Camera-type eye (tissue), 1 donor: ENCODE data around the gene RBM6. TPM values are rescaled to one million over a fixed set of nuclear protein-coding genes. Genes with fewer than 3 reads are reported as not detected.

ENCODE experiments used
- total RNA-seq: library from RNA; depleted of rRNA; stranded (reverse); fragments of >200 nt; gene quantifications from one replicate; pipeline ENCODE4 v1.2.3, GENCODE V29; 2014

Gene RBM6
- 173 TPM for total RNA-seq

GRCh38 chr3:49939858-49940666 lies at the start of gene RBM6:
Gene RBM6, plus strand, starts transcription at chr3:49940150. Its CDS starts 22,492 bp downstream, at chr3:49962642.

GRCh38 chr3:49903451-49904424 lies 36.2 kb upstream of the RBM6 start, which contains the start of gene MST1R:
Gene MST1R, minus strand, starts transcription at chr3:49903873. Its CDS starts 264 bp downstream, at chr3:49903609.

DNA sequence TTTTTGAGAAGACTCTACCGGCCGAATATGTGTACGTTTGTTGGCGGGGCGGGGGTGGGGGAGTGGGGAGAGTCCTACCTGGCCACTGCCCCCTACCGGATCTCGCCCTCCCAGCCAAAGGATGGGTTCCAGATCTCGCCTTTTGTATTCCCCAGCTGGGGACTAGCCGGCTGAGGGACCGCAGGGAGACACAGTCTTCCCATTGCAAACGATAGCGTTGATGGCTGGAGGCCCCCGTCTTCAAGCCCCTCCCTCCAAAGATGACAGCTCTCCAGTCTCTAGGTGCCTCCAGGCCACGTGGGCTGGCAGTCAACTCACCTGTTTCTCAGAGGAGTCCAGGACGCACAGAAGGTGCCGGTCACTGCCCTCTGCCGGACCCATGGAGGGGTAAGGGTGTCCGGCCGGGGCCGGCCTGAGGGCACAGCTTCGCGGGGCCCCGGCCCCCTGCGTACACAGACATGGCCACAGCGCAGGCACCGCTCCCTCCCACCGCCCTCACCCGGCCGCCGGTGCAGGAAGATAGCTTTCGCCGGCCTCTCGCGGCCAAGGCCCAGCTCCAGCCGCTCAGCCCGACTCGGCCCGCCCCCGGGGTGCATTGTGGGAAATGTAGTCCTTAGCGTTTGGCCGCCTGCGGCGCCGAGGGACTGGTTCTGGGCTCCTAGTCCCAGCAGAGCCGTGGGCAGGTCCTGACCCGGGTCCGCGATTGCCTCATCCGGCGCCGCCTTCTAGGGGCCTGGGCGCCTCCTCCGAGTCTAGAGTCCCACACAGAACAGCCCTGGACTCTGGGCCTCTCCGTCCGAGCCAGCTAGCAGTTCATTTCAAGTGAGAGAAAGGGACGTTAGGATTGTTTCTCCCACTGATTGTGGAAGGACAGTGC lies 10.4 kb upstream of the RBM6 start, which contains the start of gene MON1A:
TSS of gene MON1A (minus strand) at position 521 of the 877 bp plus-strand sequence. CDS start 16,465 bp downstream, outside the sequence.

GRCh38 chr3:50088725-50089608 lies 149.0 kb downstream of the RBM6 start, which contains the start of gene RBM5:
Gene RBM5, plus strand, starts transcription at chr3:50088919. Its CDS starts 1,516 bp downstream, at chr3:50090435.

Other genes starting within 250 kb of the RBM6 start
- not detected for gene AMIGO3, start 220.5 kb upstream of the RBM6 start, total RNA-seq
- 19.8 TPM for gene GMPPB, start 216.2 kb upstream of the RBM6 start, total RNA-seq
- gene IP6K1, start 153.6 kb upstream of the RBM6 start, total RNA-seq = 68.8 TPM
- not detected for gene CDHR4, start 140.3 kb upstream of the RBM6 start, total RNA-seq
- 3.4 TPM for gene INKA1, start 136.9 kb upstream of the RBM6 start, total RNA-seq
- gene UBA7, start 126.2 kb upstream of the RBM6 start, total RNA-seq = 28.0 TPM
- gene TRAIP, start 83.6 kb upstream of the RBM6 start, total RNA-seq = 3.8 TPM
- gene CAMKV, start 70.2 kb upstream of the RBM6 start, total RNA-seq = 10.6 TPM
- 1.8 TPM for gene MST1R, start 36.3 kb upstream of the RBM6 start, total RNA-seq
- 8.0 TPM for gene MON1A, start 10.3 kb upstream of the RBM6 start, total RNA-seq
- gene RBM5, start 148.8 kb downstream of the RBM6 start, total RNA-seq = 451 TPM
- gene SEMA3F, start 215.2 kb downstream of the RBM6 start, total RNA-seq = 60.7 TPM